ENCODE data around the gene CCL8.
A peak's percentile ranks its signal among the peaks of the same experiment; 100 is the strongest.

Gene CCL8

GRCh38 chr17:34319039-34319483, at the start of gene CCL8:
Gene CCL8 (plus strand): TSS chr17:34319435. CDS start chr17:34319502, 67 bp downstream.
- DNase-seq = no peak

- DNase-seq = no peak
Observed at GRCh38 chr17:34269969-34270368, 49.3 kb upstream of the CCL8 start, which contains the start of gene CCL7. Gene CCL7 (plus strand): TSS chr17:34270221. CDS start chr17:34270291, 70 bp downstream.

DNA sequence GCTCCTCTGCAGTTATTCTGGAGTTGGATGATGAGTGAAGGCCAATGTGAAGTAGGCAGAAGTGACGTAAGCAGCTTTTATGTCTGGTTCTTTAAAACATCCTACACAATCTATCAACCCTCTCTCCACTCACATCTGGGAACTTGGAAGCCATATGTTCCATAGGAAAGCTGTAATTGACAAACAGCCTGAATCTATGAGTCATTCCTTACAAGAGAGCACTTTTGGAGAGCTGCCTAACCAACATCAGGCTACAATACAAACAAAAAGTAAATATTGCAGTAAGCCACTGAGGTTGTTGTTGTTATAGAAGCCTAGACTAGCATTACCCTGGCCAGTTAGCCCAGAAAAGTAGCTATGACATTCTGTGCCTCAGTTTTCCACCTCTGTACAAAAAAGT, 43.4 kb upstream of the CCL8 start:
- peak in 1 of 2 experiments; percentile 47 for DNase-seq

- no peak for DNase-seq
Observed at GRCh38 chr17:34276826-34277225, 42.4 kb upstream of the CCL8 start.

GRCh38 chr17:34283571-34283970, 35.7 kb upstream of the CCL8 start:
- DNase-seq = no peak

- DNase-seq = no peak
Observed at GRCh38 chr17:34285286-34285792, 33.9 kb upstream of the CCL8 start, which contains the start of gene CCL11. Gene CCL11 (plus strand): TSS chr17:34285742. CDS start chr17:34285809, 67 bp downstream.

- DNase-seq = no peak
Observed at GRCh38 chr17:34287875-34288274, 31.4 kb upstream of the CCL8 start.

DNA sequence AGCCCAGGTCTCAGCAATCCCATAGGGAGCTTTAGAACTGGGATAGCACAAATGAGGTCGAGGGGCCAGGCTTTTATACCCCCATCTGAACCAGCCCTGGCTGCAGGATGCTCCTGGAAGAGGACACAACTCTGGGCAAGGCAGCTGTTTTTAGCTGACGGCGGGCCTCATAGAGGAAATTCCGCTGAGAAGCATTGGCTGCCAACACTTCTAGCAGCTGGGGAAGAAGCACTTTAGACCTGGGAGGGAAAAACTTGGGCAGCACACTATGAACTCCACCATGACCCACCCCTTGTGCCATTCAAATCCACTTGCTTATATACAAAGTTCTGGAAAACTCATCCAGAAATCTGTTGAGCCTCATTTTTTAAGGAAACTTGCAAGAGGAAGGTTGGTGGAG, 28.6 kb upstream of the CCL8 start:
- DNase-seq = no peak

GRCh38 chr17:34291721-34292348, 27.4 kb upstream of the CCL8 start:
- no peak for DNase-seq

GRCh38 chr17:34299027-34299426, 20.2 kb upstream of the CCL8 start:
- DNase-seq = no peak

GRCh38 chr17:34299956-34300577, 19.2 kb upstream of the CCL8 start:
- no peak for DNase-seq

GRCh38 chr17:34300652-34301370, 18.4 kb upstream of the CCL8 start:
- peak in 1 of 2 experiments; percentile 24 for DNase-seq

- no peak for DNase-seq
Observed at GRCh38 chr17:34301986-34302385, 17.2 kb upstream of the CCL8 start.

GRCh38 chr17:34302636-34303035, 16.6 kb upstream of the CCL8 start:
- DNase-seq = no peak

DNA sequence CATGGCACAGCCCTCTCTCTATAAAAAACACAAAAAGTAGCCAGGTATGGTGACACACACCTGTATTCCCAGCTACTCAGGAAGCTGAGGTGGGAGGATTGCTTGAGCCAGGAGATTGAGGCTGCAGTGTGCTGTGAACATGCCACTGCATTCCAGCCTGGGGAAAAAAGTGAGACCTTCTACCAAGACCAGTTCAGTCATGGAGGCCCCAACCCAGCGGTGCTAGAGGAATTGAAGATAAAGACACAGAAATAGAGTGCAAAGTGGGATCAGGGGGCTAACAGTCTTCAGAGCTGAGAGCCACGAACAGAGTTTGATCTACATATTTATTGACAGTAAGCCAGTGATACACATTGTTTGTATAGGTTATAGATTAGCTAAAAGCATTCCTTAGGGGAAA, 15.6 kb upstream of the CCL8 start:
- no peak for DNase-seq

DNA sequence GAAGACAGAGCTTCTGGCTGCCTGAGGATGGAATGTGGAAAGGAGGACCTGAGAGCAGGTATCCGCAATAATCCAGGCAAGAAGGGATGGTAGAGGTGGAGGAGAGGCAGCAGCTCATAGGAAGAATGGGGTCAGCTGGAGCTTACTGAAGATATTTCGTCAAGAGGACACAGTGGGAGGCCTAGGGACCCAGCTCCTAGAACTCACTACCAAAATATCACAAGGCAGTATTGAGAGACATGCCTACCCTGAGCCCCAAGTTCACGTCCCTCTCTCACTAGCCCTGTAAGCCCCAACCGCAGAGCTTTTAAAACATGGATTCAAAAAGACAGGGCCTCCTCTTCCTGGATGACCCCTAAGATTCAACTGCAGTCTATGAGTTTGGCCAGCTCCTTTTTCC, 14.2 kb upstream of the CCL8 start:
- no peak for DNase-seq

DNA sequence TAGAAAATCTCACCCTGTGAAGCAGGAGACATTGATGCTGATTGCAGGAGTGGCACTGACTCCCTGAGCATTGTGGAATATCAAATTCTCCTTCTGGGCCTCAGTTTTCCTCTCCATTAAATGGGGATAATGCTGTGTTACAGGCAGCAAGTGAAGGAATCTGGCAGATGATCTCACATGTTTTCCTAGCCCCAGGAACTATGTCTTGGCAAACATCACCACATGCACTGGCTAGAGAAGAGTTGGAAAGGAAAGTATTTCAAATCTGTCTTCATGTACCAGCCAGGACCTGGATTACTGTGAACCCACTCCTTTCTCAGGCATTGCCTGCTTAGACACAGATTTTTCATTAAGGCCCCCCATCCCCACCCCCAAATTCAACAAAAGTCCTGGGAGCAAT, 13.6 kb upstream of the CCL8 start:
- no peak for DNase-seq

GRCh38 chr17:34306466-34306865, 12.8 kb upstream of the CCL8 start:
- DNase-seq = peak in 1 of 2 experiments; percentile 8

GRCh38 chr17:34307110-34307509, 12.1 kb upstream of the CCL8 start:
- no peak for DNase-seq

DNA sequence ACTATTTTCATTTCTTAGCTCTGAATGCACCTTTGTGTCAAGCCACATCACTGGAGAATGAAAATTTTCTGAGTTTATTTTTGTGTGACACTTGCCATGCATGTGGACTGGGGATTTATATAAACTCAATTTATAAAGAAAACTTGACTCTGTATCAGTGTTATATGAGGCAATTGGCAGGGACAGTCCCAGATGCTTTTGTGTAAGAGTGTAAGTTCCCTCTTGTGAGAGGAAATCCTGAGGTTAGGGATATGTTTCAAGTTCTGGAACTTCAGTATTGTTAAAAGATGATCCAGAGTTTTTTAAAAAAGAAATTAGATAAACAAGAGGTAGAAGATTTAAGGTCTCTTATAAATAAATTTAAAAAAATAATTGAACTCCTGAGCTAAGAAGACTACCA, 10.9 kb upstream of the CCL8 start:
- DNase-seq = no peak

DNA sequence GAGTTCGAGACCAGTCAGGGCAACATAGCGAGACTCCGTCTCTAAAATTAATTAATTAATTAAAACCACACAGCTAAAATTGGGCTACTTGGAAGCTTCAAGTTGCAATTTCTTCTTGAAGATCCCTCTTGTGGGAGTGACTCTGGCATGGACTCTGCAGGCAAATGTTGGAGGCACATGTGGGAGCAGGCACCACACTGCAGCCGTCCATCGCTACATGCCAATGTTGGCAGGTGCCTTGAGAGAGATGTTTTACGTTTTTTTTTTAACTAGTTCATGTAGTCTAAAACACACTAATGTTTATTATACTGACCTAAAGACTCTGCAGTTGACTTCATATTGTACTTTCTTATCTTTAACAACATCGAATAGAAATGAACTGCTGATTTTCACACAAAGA, 7.9 kb upstream of the CCL8 start:
- DNase-seq = no peak

- DNase-seq = no peak
Observed at GRCh38 chr17:34312080-34312479, 7.2 kb upstream of the CCL8 start.

DNA sequence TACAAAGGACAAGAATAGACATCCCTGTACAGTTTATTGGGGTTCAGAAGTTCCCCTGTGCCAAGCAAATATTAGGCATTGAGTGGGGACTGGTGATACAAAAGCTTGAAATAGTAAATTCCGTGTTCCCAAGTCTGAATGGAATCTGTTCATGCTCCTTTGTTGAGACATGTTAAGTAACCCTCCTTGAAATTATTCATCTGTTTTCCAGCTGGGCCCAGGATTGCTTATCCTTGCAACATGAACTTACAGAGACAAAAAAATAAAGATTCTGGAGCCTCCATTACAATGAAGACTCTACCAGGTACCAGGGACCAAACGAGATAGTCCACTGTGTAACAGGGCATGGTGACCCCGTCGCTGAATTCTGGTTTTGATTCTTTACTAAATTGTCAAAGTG, 6.1 kb upstream of the CCL8 start:
- no peak for DNase-seq

- DNase-seq = no peak
Observed at GRCh38 chr17:34314279-34314678, 5.0 kb upstream of the CCL8 start.
